Measurements from ENCODE around the gene PRKG1.

DNA sequence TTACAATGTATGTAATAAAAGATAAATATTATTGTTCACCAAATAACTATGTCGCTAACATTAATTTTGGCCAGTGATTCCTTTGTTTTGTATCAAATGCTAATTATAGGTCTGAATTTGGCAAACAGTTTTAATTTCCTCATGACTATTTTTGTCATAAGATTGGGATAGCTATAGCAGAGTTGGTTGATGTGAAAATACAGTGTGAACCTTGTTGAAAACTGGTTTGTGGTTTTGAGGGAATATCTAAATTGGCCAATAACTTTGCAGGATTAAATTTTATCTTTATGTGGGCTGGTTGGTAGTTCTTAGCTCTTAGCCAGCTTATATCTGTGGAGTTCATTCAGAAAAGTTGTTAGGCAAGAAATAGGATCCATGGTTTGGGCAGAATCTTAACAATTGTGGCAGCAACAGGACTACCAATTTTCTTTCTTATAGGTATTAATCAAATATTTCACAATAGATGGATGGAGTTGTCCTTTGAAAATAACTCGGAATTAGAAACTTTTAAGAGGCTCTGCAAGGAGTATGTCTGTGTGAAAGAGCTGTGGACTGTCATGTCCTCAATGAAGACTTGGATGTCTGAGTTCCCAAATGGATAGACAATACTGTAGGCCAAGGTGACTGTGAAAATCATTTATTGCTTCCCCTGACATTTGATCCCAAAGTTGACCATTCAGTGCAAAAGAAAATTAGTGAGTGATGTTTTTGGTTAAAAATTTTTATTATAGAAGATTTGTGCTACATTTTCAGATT lies 73.5 kb downstream of the PRKG1 start:
- TF ChIP-seq, protein P1, sequence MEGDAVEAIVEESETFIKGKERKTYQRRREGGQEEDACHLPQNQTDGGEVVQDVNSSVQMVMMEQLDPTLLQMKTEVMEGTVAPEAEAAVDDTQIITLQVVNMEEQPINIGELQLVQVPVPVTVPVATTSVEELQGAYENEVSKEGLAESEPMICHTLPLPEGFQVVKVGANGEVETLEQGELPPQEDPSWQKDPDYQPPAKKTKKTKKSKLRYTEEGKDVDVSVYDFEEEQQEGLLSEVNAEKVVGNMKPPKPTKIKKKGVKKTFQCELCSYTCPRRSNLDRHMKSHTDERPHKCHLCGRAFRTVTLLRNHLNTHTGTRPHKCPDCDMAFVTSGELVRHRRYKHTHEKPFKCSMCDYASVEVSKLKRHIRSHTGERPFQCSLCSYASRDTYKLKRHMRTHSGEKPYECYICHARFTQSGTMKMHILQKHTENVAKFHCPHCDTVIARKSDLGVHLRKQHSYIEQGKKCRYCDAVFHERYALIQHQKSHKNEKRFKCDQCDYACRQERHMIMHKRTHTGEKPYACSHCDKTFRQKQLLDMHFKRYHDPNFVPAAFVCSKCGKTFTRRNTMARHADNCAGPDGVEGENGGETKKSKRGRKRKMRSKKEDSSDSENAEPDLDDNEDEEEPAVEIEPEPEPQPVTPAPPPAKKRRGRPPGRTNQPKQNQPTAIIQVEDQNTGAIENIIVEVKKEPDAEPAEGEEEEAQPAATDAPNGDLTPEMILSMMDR (conservative IDR thresholded peaks at IDR 0.05; ENCODE audit: low read depth, low read length), result no peak
- TF ChIP-seq, protein P2, sequence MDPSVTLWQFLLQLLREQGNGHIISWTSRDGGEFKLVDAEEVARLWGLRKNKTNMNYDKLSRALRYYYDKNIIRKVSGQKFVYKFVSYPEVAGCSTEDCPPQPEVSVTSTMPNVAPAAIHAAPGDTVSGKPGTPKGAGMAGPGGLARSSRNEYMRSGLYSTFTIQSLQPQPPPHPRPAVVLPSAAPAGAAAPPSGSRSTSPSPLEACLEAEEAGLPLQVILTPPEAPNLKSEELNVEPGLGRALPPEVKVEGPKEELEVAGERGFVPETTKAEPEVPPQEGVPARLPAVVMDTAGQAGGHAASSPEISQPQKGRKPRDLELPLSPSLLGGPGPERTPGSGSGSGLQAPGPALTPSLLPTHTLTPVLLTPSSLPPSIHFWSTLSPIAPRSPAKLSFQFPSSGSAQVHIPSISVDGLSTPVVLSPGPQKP (IDR thresholded peaks at IDR 0.05; ENCODE audit: borderline replicate concordance, low read depth, low read length), result no peak
- TF ChIP-seq MXI1 (IDR thresholded peaks at IDR 0.05; ENCODE audit: borderline replicate concordance, low read depth, low read length) (no peak), RAD21 (IDR thresholded peaks at IDR 0.05; ENCODE audit: low read length) (no peak), POLR2A (IDR thresholded peaks at IDR 0.05; ENCODE audit: low read depth, low read length) (no peak), MAZ (IDR thresholded peaks at IDR 0.05; ENCODE audit: borderline replicate concordance, low read depth, low read length) (no peak), RCOR1 (IDR thresholded peaks at IDR 0.05; ENCODE audit: insufficient replicate concordance, low read length) (no peak), BHLHE40 (IDR thresholded peaks at IDR 0.05; ENCODE audit: low read depth, low read length) (no peak), RFX5 (IDR thresholded peaks at IDR 0.05; ENCODE audit: low read depth, low read length) (no peak), CHD1 (IDR thresholded peaks at IDR 0.05; ENCODE audit: low read depth, low read length) (no peak)
- TF ChIP-seq, protein P3, sequence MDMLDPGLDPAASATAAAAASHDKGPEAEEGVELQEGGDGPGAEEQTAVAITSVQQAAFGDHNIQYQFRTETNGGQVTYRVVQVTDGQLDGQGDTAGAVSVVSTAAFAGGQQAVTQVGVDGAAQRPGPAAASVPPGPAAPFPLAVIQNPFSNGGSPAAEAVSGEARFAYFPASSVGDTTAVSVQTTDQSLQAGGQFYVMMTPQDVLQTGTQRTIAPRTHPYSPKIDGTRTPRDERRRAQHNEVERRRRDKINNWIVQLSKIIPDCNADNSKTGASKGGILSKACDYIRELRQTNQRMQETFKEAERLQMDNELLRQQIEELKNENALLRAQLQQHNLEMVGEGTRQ (IDR thresholded peaks at IDR 0.05; ENCODE audit: low read depth, low read length), result no peak
